Thyroid gland (tissue), 4 donors: ENCODE measurements around the gene PCMTD2.

Experiments used
- POLR2A ChIP-seq, 2 donors: fragments of 450-650 bp; IDR thresholded peaks; one replicate each; pipeline ENCODE4 v1.6.1; 2017; ENCODE audit warnings: antibody characterized with exemption in 2 of 2, mild to moderate bottlenecking in 2 of 2, moderate library complexity in 1 of 2
- TF ChIP-seq, protein P1 (sequence below), 6 experiments: fragments of 200-600 bp in 3 of 6; fragments of 450-650 bp in 3 of 6; sonication (generic) in 3 of 6; IDR thresholded peaks; one replicate each; pipeline ENCODE4 v1.5.1; 2016 to 2019; ENCODE audit warnings: antibody characterized with exemption in 6 of 6, mild to moderate bottlenecking in 2 of 6, inconsistent platforms in 1 of 6, moderate library complexity in 1 of 6

DNA sequence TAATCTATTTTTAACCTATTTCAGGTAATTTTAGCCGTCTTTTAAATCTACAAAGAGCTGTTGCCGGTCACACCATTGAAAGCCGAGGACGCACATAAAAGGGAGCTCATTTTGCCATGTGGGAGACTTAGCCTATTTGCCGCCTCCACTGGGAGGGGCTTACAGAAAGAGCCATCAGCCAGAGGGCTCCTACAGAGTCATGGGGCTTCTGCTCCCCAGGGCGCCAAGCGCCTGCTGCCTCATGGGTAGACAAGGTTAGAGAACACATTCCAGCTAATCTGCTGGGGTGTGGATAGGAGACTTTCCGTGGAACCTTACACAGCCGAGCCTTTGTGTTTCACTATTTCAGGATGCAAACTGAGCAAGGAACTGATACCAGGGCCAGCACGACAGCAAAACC lies 12.6 kb downstream of the PCMTD2 start:
- TF ChIP-seq, protein P1, sequence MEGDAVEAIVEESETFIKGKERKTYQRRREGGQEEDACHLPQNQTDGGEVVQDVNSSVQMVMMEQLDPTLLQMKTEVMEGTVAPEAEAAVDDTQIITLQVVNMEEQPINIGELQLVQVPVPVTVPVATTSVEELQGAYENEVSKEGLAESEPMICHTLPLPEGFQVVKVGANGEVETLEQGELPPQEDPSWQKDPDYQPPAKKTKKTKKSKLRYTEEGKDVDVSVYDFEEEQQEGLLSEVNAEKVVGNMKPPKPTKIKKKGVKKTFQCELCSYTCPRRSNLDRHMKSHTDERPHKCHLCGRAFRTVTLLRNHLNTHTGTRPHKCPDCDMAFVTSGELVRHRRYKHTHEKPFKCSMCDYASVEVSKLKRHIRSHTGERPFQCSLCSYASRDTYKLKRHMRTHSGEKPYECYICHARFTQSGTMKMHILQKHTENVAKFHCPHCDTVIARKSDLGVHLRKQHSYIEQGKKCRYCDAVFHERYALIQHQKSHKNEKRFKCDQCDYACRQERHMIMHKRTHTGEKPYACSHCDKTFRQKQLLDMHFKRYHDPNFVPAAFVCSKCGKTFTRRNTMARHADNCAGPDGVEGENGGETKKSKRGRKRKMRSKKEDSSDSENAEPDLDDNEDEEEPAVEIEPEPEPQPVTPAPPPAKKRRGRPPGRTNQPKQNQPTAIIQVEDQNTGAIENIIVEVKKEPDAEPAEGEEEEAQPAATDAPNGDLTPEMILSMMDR (IDR thresholded peaks at IDR 0.05) = no peak
- TF ChIP-seq POLR2A (IDR thresholded peaks at IDR 0.05) = no peak
